K562 (cell line): ENCODE data around the gene PDGFA. TPM values are rescaled to one million over a fixed set of nuclear protein-coding genes. Genes with fewer than 3 reads are reported as not detected.

Experiments
- ATAC-seq: fragments of 200-7000 bp; cut with Tn5 transposase; 3 replicates; pipeline ENCODE4 v1.9.1; 2020; ENCODE audit warnings: moderate library complexity
- BruUV-seq: library from RNA; stranded (reverse); fragments of 400-500 nt; replicated peaks from 2 replicates; lab custom pipeline; 2021; lab: Mats Ljungman, UMichigan
- CTCF ChIA-PET: fragments of 300-600 bp; formaldehyde crosslinking; extraction: SDS; loops from one replicate; lab custom pipeline; 2021; ENCODE audit warnings: low intra/inter-chr PET ratio; lab: Yijun Ruan, JAX
- POLR2A ChIA-PET: fragments of 300-600, 350-650 bp; sonication (Branson Sonifier 250); formaldehyde crosslinking; extraction: SDS; loops from one replicate; lab custom pipeline; 2021; ENCODE audit warnings: antibody characterized with exemption, inconsistent platforms; lab: Yijun Ruan, JAX
- DNase-seq, 4 experiments: peaks; one replicate each; pipeline versions ENCODE4 v3.0.0 to v3.0.0-alpha.2; 2011 to 2018; ENCODE audit warnings: low spot score in 3 of 4, mixed read lengths in 3 of 4; ENCODE audit errors: extremely low read depth in 1 of 4
- FAIRE-seq: peaks from 2 replicates; lab custom pipeline; 2011; peaks lifted over from hg19 to GRCh38; lab: Jason Lieb, UNC
- H2AFZ ChIP-seq: 2 replicates; pipeline ENCODE4 v1.6.0; 2011; ENCODE audit warnings: low read depth, low read length, control low read depth, inconsistent platforms
- H3K27ac ChIP-seq: fragments of 200-600 bp; 3 replicates; pipeline ENCODE4 v1.8.0; 2011; ENCODE audit warnings: low read depth, mild to moderate bottlenecking, control low read depth, inconsistent platforms, low read length, moderate library complexity, mixed read lengths; ENCODE audit errors: extremely low read depth
- H3K27me3 ChIP-seq, 2 experiments: fragments of 300-600 bp in 1 of 2; 2 replicates in 1 of 2; 3 replicates in 1 of 2; pipeline versions ENCODE4 v1.6.0 to v1.8.0; 2011; ENCODE audit warnings: inconsistent platforms in 2 of 2, low read length in 2 of 2, mild to moderate bottlenecking in 1 of 2, mixed read lengths in 1 of 2, moderate library complexity in 1 of 2; ENCODE audit not compliant: control insufficient read depth in 2 of 2, insufficient read depth in 2 of 2
- H3K36me3 ChIP-seq: fragments of 300-600 bp; 3 replicates; pipeline ENCODE4 v1.8.0; 2011; ENCODE audit warnings: mild to moderate bottlenecking, low read length, inconsistent platforms; ENCODE audit not compliant: control insufficient read depth, insufficient read depth
- H3K4me1 ChIP-seq, 2 experiments: fragments of 200-600 bp in 1 of 2; replicated peaks in 1 of 2; 2 replicates in 1 of 2; 3 replicates in 1 of 2; pipeline versions ENCODE4 v1.5.1 to v1.8.0; 2011; ENCODE audit warnings: inconsistent platforms in 2 of 2, low read length in 2 of 2, mild to moderate bottlenecking in 1 of 2, mixed read lengths in 1 of 2, moderate library complexity in 1 of 2; ENCODE audit not compliant: control insufficient read depth in 2 of 2, insufficient read depth in 2 of 2
- H3K4me2 ChIP-seq: 2 replicates; pipeline ENCODE4 v1.6.1; 2011; ENCODE audit warnings: low read length, control low read depth, inconsistent platforms, mixed read lengths; ENCODE audit not compliant: insufficient read depth
- H3K4me3 ChIP-seq: fragments of 200-600 bp; sonication (generic), shearing (Covaris generic); 2 replicates; pipeline ENCODE4 v1.5.1; 2016; ENCODE audit warnings: control low read depth, inconsistent platforms
- H3K79me2 ChIP-seq: fragments of 200-600 bp; 3 replicates; pipeline ENCODE4 v1.8.0; 2011; ENCODE audit warnings: low read length, inconsistent platforms; ENCODE audit not compliant: control insufficient read depth, insufficient read depth
- H3K9ac ChIP-seq, 2 experiments: 2 replicates each; pipeline versions ENCODE4 v1.6.0 to v1.6.1; 2011; ENCODE audit warnings: low read depth in 2 of 2, low read length in 2 of 2, control low read depth in 1 of 2, inconsistent platforms in 1 of 2, mild to moderate bottlenecking in 1 of 2, mixed read lengths in 1 of 2; ENCODE audit not compliant: insufficient read depth in 1 of 2
- H3K9me1 ChIP-seq: one replicate; pipeline ENCODE4 v1.6.0; 2011; ENCODE audit warnings: inconsistent platforms, mild to moderate bottlenecking, low read length, moderate library complexity; ENCODE audit not compliant: control insufficient read depth, insufficient read depth
- H3K9me3 ChIP-seq: replicated peaks from 2 replicates; pipeline ENCODE4 v1.5.1; 2011; ENCODE audit warnings: low read depth, low read length, inconsistent platforms; ENCODE audit not compliant: control insufficient read depth, insufficient read depth
- H4K20me1 ChIP-seq: replicated peaks from 2 replicates; pipeline ENCODE4 v1.6.1; 2011; ENCODE audit warnings: low read length, inconsistent platforms, mixed read lengths; ENCODE audit not compliant: control insufficient read depth, insufficient read depth
- ATF7 ChIP-seq: fragments of 450-650 bp; IDR thresholded peaks from 2 replicates; pipeline ENCODE4 v1.7.1; 2014; ENCODE audit warnings: mild to moderate bottlenecking, moderate library complexity
- BCOR ChIP-seq: fragments of 450-650 bp; IDR thresholded peaks from 2 replicates; pipeline ENCODE4 v1.6.1; 2016
- CHD4 ChIP-seq: fragments of 200-600 bp; sonication (generic); IDR thresholded peaks from 3 replicates; pipeline ENCODE4 v1.6.1; 2012; ENCODE audit warnings: low read depth, mild to moderate bottlenecking, mixed read lengths, low read length, inconsistent platforms; ENCODE audit not compliant: insufficient read depth, insufficient replicate concordance, poor library complexity, severe bottlenecking
- GABPA ChIP-seq: fragments of 200-800 bp; sonication (Bioruptor generic); conservative IDR thresholded peaks from 2 replicates; pipeline ENCODE4 v1.6.1; 2016; ENCODE audit warnings: low read depth, missing genetic modification characterization, missing compliant biosample characterization
- KLF1 ChIP-seq: fragments of 450-650 bp; IDR thresholded peaks from 2 replicates; pipeline ENCODE4 v1.6.1; 2016; ENCODE audit warnings: missing genetic modification characterization, missing compliant biosample characterization
- MEF2D ChIP-seq: conservative IDR thresholded peaks from 2 replicates; pipeline ENCODE4 v1.6.1; 2016; ENCODE audit warnings: low read depth, missing genetic modification characterization, missing compliant biosample characterization
- RAD21 ChIP-seq, 2 experiments: fragments of 250-450 bp in 1 of 2; fragments of 450-650 bp in 1 of 2; sonication (Bioruptor Pico) in 1 of 2; formaldehyde crosslinking in 1 of 2; IDR thresholded peaks in 1 of 2; conservative IDR thresholded peaks in 1 of 2; 2 replicates each; pipeline versions ENCODE4 v1.4.0 to v1.8.0; 2020 to 2022; ENCODE audit warnings: mild to moderate bottlenecking in 2 of 2, moderate library complexity in 1 of 2
- RB1 ChIP-seq: fragments of 450-650 bp; IDR thresholded peaks from 2 replicates; pipeline ENCODE4 v1.6.1; 2017; ENCODE audit warnings: low read depth, mild to moderate bottlenecking
- RBM15 ChIP-seq: fragments of 200-400 bp; formaldehyde crosslinking; IDR thresholded peaks from 2 replicates; pipeline ENCODE4 v1.6.1; 2018; ENCODE audit warnings: mild to moderate bottlenecking, low read length, moderate library complexity; ENCODE audit not compliant: insufficient read depth
- ZC3H11A ChIP-seq: IDR thresholded peaks from 2 replicates; pipeline ENCODE4 v1.6.1; 2012; ENCODE audit warnings: low read depth, low read length, improper control_type of control experiment
- ZNF282 ChIP-seq: sonication (generic); formaldehyde crosslinking; IDR thresholded peaks from 2 replicates; pipeline ENCODE4 v1.8.1; 2023; ENCODE audit warnings: missing genetic modification reagents
- ZNF551 ChIP-seq: fragments of 250-450 bp; sonication (Bioruptor Pico); IDR thresholded peaks from 2 replicates; pipeline ENCODE4 v1.5.0; 2021; ENCODE audit warnings: mild to moderate bottlenecking, moderate library complexity
- ZNF785 ChIP-seq: fragments of 250-450 bp; sonication (Bioruptor Pico); IDR thresholded peaks from 2 replicates; pipeline ENCODE4 v1.4.0; 2020; ENCODE audit warnings: mild to moderate bottlenecking
- WGBS: fragments of 100-300 bp; shearing (Covaris generic); methylation state at CpG from one replicate; pipeline ENCODE4 v1.1.6; 2016; ENCODE audit warnings: low coverage, mixed read lengths; ENCODE audit not compliant: insufficient coverage; ENCODE audit errors: missing lambda C conversion rate; 5-methylcytosine and 5-hydroxymethylcytosine counted together
- in situ Hi-C: fragments of 300-500 bp; cut with MboI; formaldehyde crosslinking; loops from 4 replicates; pipeline ENCODE4 v1.15.0; 2018; ENCODE audit warnings: inconsistent platforms, mixed read lengths
- intact Hi-C: fragments of 100-400 bp; cut with micrococcal nuclease; formaldehyde crosslinking; loops from 2 replicates; pipeline ENCODE4 v1.14.2; 2022
- polyA plus RNA-seq, 8 experiments: library from polyadenylated mRNA; depleted of rRNA in 4 of 8; stranded (reverse) in 5 of 8; unstranded in 3 of 8; fragments of >200 nt; fragmentation: Nextera tagmentation in 2 of 8; fragmentation: Illumina TruSeq in 1 of 8; extraction: Ambion mirVana in 2 of 8; extraction: Trizol in 1 of 8; gene quantifications; 2 replicates each; pipeline versions ENCODE4 v1.2.1 to v1.2.3, GENCODE V29; 2011 to 2014; ENCODE audit warnings: inconsistent platforms in 1 of 8, missing spikeins in 1 of 8
- total RNA-seq, 7 experiments: library from RNA; depleted of rRNA in 6 of 7; stranded (reverse); fragments of >200 nt in 6 of 7; fragmentation: Illumina TruSeq in 2 of 7; extraction: Trizol in 2 of 7; gene quantifications; 2 replicates each; pipeline versions ENCODE4 v1.2.1 to v1.2.3, GENCODE V29; 2011 to 2021; ENCODE audit warnings: low replicate concordance in 1 of 7
- TF ChIP-seq, protein P1 (sequence below): IDR thresholded peaks from 2 replicates; pipeline ENCODE4 v1.6.1; 2011; ENCODE audit not compliant: insufficient read length; ENCODE audit errors: extremely low read depth
- TF ChIP-seq, protein P2 (sequence below): sonication (generic); formaldehyde crosslinking; IDR thresholded peaks from 2 replicates; pipeline ENCODE4 v1.8.0; 2022; ENCODE audit warnings: missing genetic modification reagents, mild to moderate bottlenecking, moderate library complexity, borderline replicate concordance

PDGFA gene
- total and polyA plus RNA-seq, 9 of the 15 experiments (the other 6 are each of a cell fraction or from before 2014, with no cell fraction given), result 2.5 to 10.2 (median 4.6) TPM

DNA sequence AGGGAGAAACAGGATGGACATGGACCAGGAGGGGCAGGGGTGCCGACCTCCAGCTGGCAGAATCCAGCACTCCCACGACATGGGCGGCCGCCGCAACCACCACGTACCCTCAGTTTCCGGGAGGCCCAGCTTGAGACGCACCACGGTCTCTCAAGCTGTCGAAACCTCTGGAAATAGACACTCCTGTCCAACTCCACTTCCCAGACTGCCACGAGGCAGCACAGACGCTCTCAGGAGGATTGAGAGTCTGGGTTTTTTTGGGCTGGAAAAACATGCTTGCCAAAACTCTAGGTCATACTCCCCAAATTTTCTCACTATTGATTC is 37.9 kb upstream of the PDGFA start:
- H3K9ac ChIP-seq, result no peak overlapping the region
- no peak for FAIRE-seq
- peaks cover 0 to 23% of the 10 kb centered on the region in 2 experiments; a peak in 2 of 5 replicates for H3K4me1 ChIP-seq
- in situ Hi-C loops, result no loop called here
- no peaks in the 10 kb centered on the region for H3K36me3 ChIP-seq
- 100% methylated on average over 7 of the region's 12 CpGs for WGBS
- BruUV-seq, result no TSS peak
- no peak for ATAC-seq
- no peaks in the 10 kb centered on the region for H4K20me1 ChIP-seq
- H3K4me2 ChIP-seq, result no peak overlapping the region
- no peaks in the 10 kb centered on the region; the same call in 1 of the 2 replicates for H3K9me3 ChIP-seq
- no peaks in the 10 kb centered on the region for H3K79me2 ChIP-seq
- no peak for TF ChIP-seq ZNF282 (CRISPR knock-in tag)
- intact Hi-C loops, result no loop called here
- no peaks in the 10 kb centered on the region for H3K27me3 ChIP-seq
- DNase-seq, result no peak
- H3K4me3 ChIP-seq, result no peak overlapping the region
- H2AFZ ChIP-seq, result no peak overlapping the region
- no peaks in the 10 kb centered on the region for H3K9me1 ChIP-seq
- CTCF ChIA-PET, result no interaction called here
- POLR2A ChIA-PET, result no interaction called here
- no peak overlapping the region for H3K27ac ChIP-seq

DNA sequence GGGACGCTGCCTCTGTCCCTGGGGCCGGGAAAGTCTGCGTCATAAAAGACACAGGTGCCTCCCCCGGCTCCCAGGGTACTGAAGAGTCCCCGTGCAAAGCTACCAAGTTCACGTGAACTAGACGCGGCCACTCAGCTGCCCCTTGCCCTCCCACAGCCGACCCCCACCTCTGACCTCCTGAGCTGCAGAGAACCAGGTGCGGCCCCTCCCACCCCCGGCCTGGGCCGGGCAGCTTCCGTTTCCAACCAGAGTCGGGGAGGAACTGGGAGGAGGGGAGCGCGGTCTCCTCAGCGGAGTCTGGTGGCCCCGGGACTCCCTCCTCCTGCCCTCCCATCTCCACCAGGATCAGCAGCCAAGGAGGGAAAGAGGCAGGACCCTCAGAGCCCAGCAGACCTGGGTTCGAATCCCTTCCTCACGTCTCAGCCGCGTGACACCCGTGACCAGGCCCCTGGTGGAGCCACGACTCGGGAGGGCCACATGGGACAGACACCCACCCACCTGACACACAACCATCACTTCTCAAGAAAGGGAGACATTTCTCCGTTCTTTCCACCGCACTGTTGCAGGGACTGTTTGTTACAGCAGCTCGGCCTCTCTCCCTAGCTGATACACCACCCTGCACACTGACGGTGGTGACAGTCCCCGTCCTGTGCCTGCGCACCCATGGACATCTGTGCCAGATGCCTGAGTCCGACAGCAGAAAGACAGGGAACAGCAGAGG is 37.4 kb upstream of the PDGFA start:
- H3K9ac ChIP-seq, result no peak overlapping the region
- ChIA-PET CTCF (no interaction called here), POLR2A (interaction anchor here (0.7 kb wide), 1 partner anchor 198 kb away, joined by 3 read pairs; no protein-coding TSS in a partner anchor)
- H3K27me3 ChIP-seq, result no peaks in the 10 kb centered on the region
- intact Hi-C loops (no loop called here), in situ Hi-C loops (no loop called here)
- FAIRE-seq (no peak), DNase-seq (no peak), ATAC-seq (no peak)
- H2AFZ ChIP-seq, result no peak overlapping the region
- WGBS, result 80% methylated on average over 12 of the region's 32 CpGs
- H3K9me3 ChIP-seq, result no peaks in the 10 kb centered on the region; the same call in 1 of the 2 replicates
- peaks cover 0 to 21% of the 10 kb centered on the region in 2 experiments; a peak in 2 of 5 replicates for H3K4me1 ChIP-seq
- H3K4me3 ChIP-seq, result no peak overlapping the region
- no peaks in the 10 kb centered on the region for H3K36me3 ChIP-seq
- H3K4me2 ChIP-seq, result no peak overlapping the region
- no peaks in the 10 kb centered on the region for H3K79me2 ChIP-seq
- H4K20me1 ChIP-seq, result no peaks in the 10 kb centered on the region
- no peak overlapping the region for H3K27ac ChIP-seq
- no TSS peak for BruUV-seq
- no peaks in the 10 kb centered on the region for H3K9me1 ChIP-seq
- TF ChIP-seq RBM15, result no peak
- TF ChIP-seq RB1, result no peak
- TF ChIP-seq ZNF551 (CRISPR knock-in tag), result no peak
- no peak for TF ChIP-seq ZC3H11A
- TF ChIP-seq ATF7, result no peak
- TF ChIP-seq CHD4, result no peak
- TF ChIP-seq, protein P1, sequence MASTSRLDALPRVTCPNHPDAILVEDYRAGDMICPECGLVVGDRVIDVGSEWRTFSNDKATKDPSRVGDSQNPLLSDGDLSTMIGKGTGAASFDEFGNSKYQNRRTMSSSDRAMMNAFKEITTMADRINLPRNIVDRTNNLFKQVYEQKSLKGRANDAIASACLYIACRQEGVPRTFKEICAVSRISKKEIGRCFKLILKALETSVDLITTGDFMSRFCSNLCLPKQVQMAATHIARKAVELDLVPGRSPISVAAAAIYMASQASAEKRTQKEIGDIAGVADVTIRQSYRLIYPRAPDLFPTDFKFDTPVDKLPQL, result no peak
- no peak for TF ChIP-seq RAD21 (CRISPR knock-in tag; conservative IDR thresholded peaks at IDR 0.05 in 1 of 2, IDR thresholded peaks at IDR 0.05 in 1 of 2)
- peak; percentile 91 for TF ChIP-seq BCOR
- TF ChIP-seq, protein P2, sequence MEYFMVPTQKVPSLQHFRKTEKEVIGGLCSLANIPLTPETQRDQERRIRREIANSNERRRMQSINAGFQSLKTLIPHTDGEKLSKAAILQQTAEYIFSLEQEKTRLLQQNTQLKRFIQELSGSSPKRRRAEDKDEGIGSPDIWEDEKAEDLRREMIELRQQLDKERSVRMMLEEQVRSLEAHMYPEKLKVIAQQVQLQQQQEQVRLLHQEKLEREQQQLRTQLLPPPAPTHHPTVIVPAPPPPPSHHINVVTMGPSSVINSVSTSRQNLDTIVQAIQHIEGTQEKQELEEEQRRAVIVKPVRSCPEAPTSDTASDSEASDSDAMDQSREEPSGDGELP (CRISPR knock-in tag), result no peak
- no peak for TF ChIP-seq KLF1 (tag)
- no peak for TF ChIP-seq MEF2D (tag)
- no peak for TF ChIP-seq GABPA
- TF ChIP-seq ZNF785 (CRISPR knock-in tag), result no peak
